ENCODE measurements around the gene ADIG. TPM values are rescaled to one million over a fixed set of nuclear protein-coding genes. Genes with fewer than 3 reads are reported as not detected.

The ADIG gene
- total RNA-seq, 6 experiments from 2014 or later: not detected

DNA sequence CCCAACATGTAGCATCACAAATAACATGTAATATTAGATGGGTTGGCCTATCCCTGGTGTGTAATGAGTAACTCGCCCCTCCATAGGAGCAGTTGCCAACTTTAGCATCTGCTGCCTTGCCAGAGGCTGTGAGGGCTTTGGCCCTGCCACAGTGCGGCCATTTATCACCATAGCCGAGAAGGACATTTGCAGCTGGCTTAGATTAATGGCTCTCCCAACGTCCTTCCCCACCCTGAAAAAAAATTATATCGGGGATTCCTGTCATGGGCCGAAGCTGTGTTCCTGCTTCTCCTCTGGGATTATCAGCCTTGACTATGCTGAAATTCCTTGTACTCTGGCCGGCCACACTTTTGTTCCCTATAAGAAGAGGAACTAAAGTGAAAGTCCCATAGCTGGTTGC lies 7.6 kb upstream of the ADIG start:
- no peak overlapping the region for H3K4me3 Mint-ChIP-seq
- no peaks in the 10 kb centered on the region for H3K4me1 Mint-ChIP-seq (ENCODE audit: low read depth)
- H3K27ac Mint-ChIP-seq: no peak overlapping the region
- no peaks in the 10 kb centered on the region for H3K9me3 Mint-ChIP-seq
- peaks cover 32% of the 10 kb centered on the region for H3K36me3 Mint-ChIP-seq (ENCODE audit: low read depth)
- no peak for DNase-seq
- no peak for TF ChIP-seq CTCF (IDR thresholded peaks at IDR 0.05)
- H3K27me3 Mint-ChIP-seq (ENCODE audit: insufficient read depth): no peaks in the 10 kb centered on the region; the same call in 1 of the 2 replicates

GRCh38 chr20:38579219-38579910 lies 1.6 kb upstream of the ADIG start:
- no peak for TF ChIP-seq CTCF (IDR thresholded peaks at IDR 0.05)
- Mint-ChIP-seq H3K4me1 (ENCODE audit: low read depth) (no peaks in the 10 kb centered on the region), H3K9me3 (no peaks in the 10 kb centered on the region), H3K36me3 (ENCODE audit: low read depth) (0 out of 2 replicates have a peak, but pooled peaks cover 7% of the 10 kb centered on the region), H3K4me3 (no peak overlapping the region), H3K27me3 (ENCODE audit: insufficient read depth) (peaks cover 9% of the 10 kb centered on the region), H3K27ac (no peak overlapping the region)
- no peak for DNase-seq

- Mint-ChIP-seq H3K9me3 (no peaks in the 10 kb centered on the region), H3K4me3 (no peak overlapping the region), H3K4me1 (ENCODE audit: low read depth) (no peaks in the 10 kb centered on the region), H3K27ac (no peak overlapping the region), H3K27me3 (ENCODE audit: insufficient read depth) (peaks cover 11% of the 10 kb centered on the region), H3K36me3 (ENCODE audit: low read depth) (0 out of 2 replicates have a peak, but pooled peaks cover 4% of the 10 kb centered on the region)
- TF ChIP-seq CTCF (IDR thresholded peaks at IDR 0.05): no peak
- DNase-seq: no peak
These were observed 1.1 kb upstream of the ADIG start for GRCh38 chr20:38579921-38580320.

DNA sequence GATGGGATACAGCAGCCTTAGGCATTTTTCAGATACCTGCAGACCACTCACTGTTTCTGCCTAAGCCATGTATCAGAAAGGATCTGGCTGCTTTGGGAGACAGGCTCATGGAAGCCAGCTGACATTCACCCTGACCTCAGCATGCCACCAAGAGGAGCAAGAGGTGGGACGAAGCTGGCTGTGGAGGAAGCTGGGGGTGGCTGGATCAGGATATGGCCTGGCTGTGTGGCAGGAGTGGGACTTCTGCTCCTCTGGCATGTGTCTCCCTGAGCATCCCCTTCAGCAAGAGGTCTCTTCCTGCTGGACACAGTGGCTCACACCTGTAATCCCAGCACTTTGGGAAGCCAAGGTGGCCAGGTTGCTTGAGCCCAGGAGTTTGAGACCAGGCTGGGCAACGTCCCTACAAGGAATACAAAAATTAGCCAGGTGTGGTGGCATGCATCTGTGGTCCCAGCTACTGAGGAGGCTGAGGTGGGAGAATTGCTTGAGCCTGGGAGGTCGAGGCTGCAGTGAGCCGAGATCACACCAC lies 897 bp downstream of the ADIG start:
- no peak for TF ChIP-seq CTCF (IDR thresholded peaks at IDR 0.05)
- H3K27me3 Mint-ChIP-seq (ENCODE audit: insufficient read depth): peaks cover 22% of the 10 kb centered on the region
- H3K9me3 Mint-ChIP-seq: no peaks in the 10 kb centered on the region
- H3K4me1 Mint-ChIP-seq (ENCODE audit: low read depth): no peaks in the 10 kb centered on the region
- H3K4me3 Mint-ChIP-seq: no peak overlapping the region
- no peak overlapping the region for H3K27ac Mint-ChIP-seq
- 0 out of 2 replicates have a peak, but pooled peaks cover 4% of the 10 kb centered on the region for H3K36me3 Mint-ChIP-seq (ENCODE audit: low read depth)
- no peak for DNase-seq

GRCh38 chr20:38583306-38583705 lies 2.3 kb downstream of the ADIG start:
- Mint-ChIP-seq H3K4me1 (ENCODE audit: low read depth) (no peaks in the 10 kb centered on the region), H3K27me3 (ENCODE audit: insufficient read depth) (peaks cover 28% of the 10 kb centered on the region)
- TF ChIP-seq CTCF (IDR thresholded peaks at IDR 0.05): no peak

More at GRCh38 chr20:38583306-38583705, 2.3 kb downstream of the ADIG start:
- DNase-seq: no peak
- H3K27ac Mint-ChIP-seq: no peak overlapping the region
- H3K9me3 Mint-ChIP-seq: no peaks in the 10 kb centered on the region
- no peak overlapping the region for H3K4me3 Mint-ChIP-seq
- H3K36me3 Mint-ChIP-seq (ENCODE audit: low read depth): no peaks in the 10 kb centered on the region
